A549 (cell line): ENCODE data around the gene DTNA. TPM values are rescaled to one million over a fixed set of nuclear protein-coding genes. Genes with fewer than 3 reads are reported as not detected.

Experiments used
- ATAC-seq, 2 experiments: fragments of 200-7000 bp in 1 of 2; fragments of >200 bp in 1 of 2; cut with Nextera tagmentation in 1 of 2; cut with Tn5 transposase in 1 of 2; 3 replicates each; pipeline versions ENCODE4 v1.8.0 to v1.9.1; 2018 to 2020; ENCODE audit warnings: mild to moderate bottlenecking in 1 of 2, moderate library complexity in 1 of 2
- CTCF ChIA-PET: fragments of 300-600 bp; sonication (Branson Sonifier 250); formaldehyde crosslinking; extraction: SDS; loops from one replicate; lab custom pipeline; 2021; ENCODE audit warnings: antibody characterized with exemption, inconsistent platforms; lab: Yijun Ruan, JAX
- POLR2A ChIA-PET: fragments of 350-600 bp; formaldehyde crosslinking; extraction: SDS; loops from one replicate; lab custom pipeline; 2021; ENCODE audit warnings: antibody characterized with exemption, inconsistent platforms; lab: Yijun Ruan, JAX
- DNase-seq, 2 experiments: peaks; one replicate each; pipeline versions ENCODE4 v3.0.0 to v3.0.0-alpha.2; 2011 to 2016; ENCODE audit warnings: low read depth in 1 of 2, low spot score in 1 of 2
- FAIRE-seq: peaks from 2 replicates; lab custom pipeline; 2011; peaks lifted over from hg19 to GRCh38; lab: Jason Lieb, UNC
- H3K27ac ChIP-seq, 2 experiments: fragments of >200 bp; sonication (Bioruptor Twin); formaldehyde crosslinking; 3 replicates each; pipeline ENCODE4 v1.5.1; 2016 to 2017
- H3K4me1 ChIP-seq: fragments of >200 bp; sonication (Bioruptor Twin); formaldehyde crosslinking; 3 replicates; pipeline ENCODE4 v1.6.1; 2016
- H3K4me2 ChIP-seq: fragments of >200 bp; sonication (Bioruptor Twin); formaldehyde crosslinking; 3 replicates; pipeline ENCODE4 v1.6.1; 2016
- H3K4me3 ChIP-seq: fragments of >200 bp; sonication (Bioruptor Twin); formaldehyde crosslinking; 3 replicates; pipeline ENCODE4 v1.5.1; 2016
- H3K9me3 ChIP-seq: fragments of >200 bp; sonication (Bioruptor Twin); formaldehyde crosslinking; 3 replicates; pipeline ENCODE4 v1.6.1; 2016
- ATOH8 ChIP-seq: fragments of 250-450 bp; sonication (Bioruptor Pico); IDR thresholded peaks from 2 replicates; pipeline ENCODE4 v1.5.0; 2020; ENCODE audit warnings: low read depth, mild to moderate bottlenecking, moderate library complexity
- BCL3 ChIP-seq: fragments of >200 bp; sonication (Bioruptor Twin); formaldehyde crosslinking; IDR thresholded peaks from 3 replicates; pipeline ENCODE4 v1.6.1; 2016
- BHLHE40 ChIP-seq: IDR thresholded peaks from 2 replicates; pipeline ENCODE4 v1.6.1; 2012; ENCODE audit warnings: low read depth, low read length, inconsistent platforms
- CBX8 ChIP-seq: fragments of 200-600 bp; sonication (generic); IDR thresholded peaks from 2 replicates; pipeline ENCODE4 v1.6.1; 2016
- CHD4 ChIP-seq: fragments of 200-600 bp; sonication (generic); IDR thresholded peaks from 2 replicates; pipeline ENCODE4 v1.6.1; 2016; ENCODE audit warnings: antibody characterized with exemption, mild to moderate bottlenecking, borderline replicate concordance
- CTCF ChIP-seq: fragments of >200 bp; sonication (Bioruptor Twin); formaldehyde crosslinking; IDR thresholded peaks from 3 replicates; pipeline ENCODE4 v1.5.1; 2016
- ELK1 ChIP-seq: fragments of 150-350 bp; IDR thresholded peaks from 2 replicates; pipeline ENCODE4 v1.6.1; 2014; ENCODE audit warnings: low read depth, mild to moderate bottlenecking, low read length
- EP300 ChIP-seq, 2 experiments: fragments of >200 bp; sonication (Bioruptor Twin); formaldehyde crosslinking; IDR thresholded peaks; 2 replicates in 1 of 2; 3 replicates in 1 of 2; pipeline ENCODE4 v1.6.1; 2016 to 2017
- HES2 ChIP-seq: fragments of >200 bp; sonication (Bioruptor Twin); formaldehyde crosslinking; IDR thresholded peaks from 2 replicates; pipeline ENCODE4 v1.6.1; 2016
- HOXA7 ChIP-seq: fragments of 250-450 bp; sonication (Bioruptor Pico); IDR thresholded peaks from 2 replicates; pipeline ENCODE4 v1.5.0; 2020; ENCODE audit warnings: mild to moderate bottlenecking, moderate library complexity
- HOXB5 ChIP-seq: fragments of 250-450 bp; sonication (Bioruptor Pico); IDR thresholded peaks from 2 replicates; pipeline ENCODE4 v1.5.0; 2020; ENCODE audit warnings: mild to moderate bottlenecking, moderate library complexity
- JUN ChIP-seq, 2 experiments: fragments of >200 bp; sonication (Bioruptor Twin); formaldehyde crosslinking; IDR thresholded peaks; 2 replicates in 1 of 2; 3 replicates in 1 of 2; pipeline ENCODE4 v1.6.1; 2016 to 2017
- KDM1A ChIP-seq: fragments of 200-600 bp; sonication (generic); IDR thresholded peaks from 2 replicates; pipeline ENCODE4 v1.6.1; 2016; ENCODE audit warnings: low read depth, mild to moderate bottlenecking
- MAFK ChIP-seq: fragments of 450-650 bp; IDR thresholded peaks from 2 replicates; pipeline ENCODE4 v1.6.1; 2014; ENCODE audit not compliant: partially characterized antibody
- MAZ ChIP-seq: fragments of 150-350 bp; IDR thresholded peaks from 2 replicates; pipeline ENCODE4 v1.6.1; 2014; ENCODE audit warnings: antibody characterized with exemption, low read depth, low read length, borderline replicate concordance
- NR3C1 ChIP-seq: fragments of >200 bp; sonication (Bioruptor Twin); formaldehyde crosslinking; IDR thresholded peaks from 3 replicates; pipeline ENCODE4 v1.6.1; 2017
- PBX3 ChIP-seq: IDR thresholded peaks from 2 replicates; pipeline ENCODE4 v1.6.1; 2012
- POLR2AphosphoS2 ChIP-seq: conservative IDR thresholded peaks from 2 replicates; pipeline ENCODE4 v1.6.1; 2012; ENCODE audit warnings: low read length, improper control_type of control experiment, inconsistent platforms
- RARB ChIP-seq: fragments of 250-450 bp; sonication (Bioruptor Pico); IDR thresholded peaks from 2 replicates; pipeline ENCODE4 v1.8.0; 2021; ENCODE audit warnings: mild to moderate bottlenecking, moderate library complexity
- RCOR1 ChIP-seq: fragments of 150-350 bp; IDR thresholded peaks from 2 replicates; pipeline ENCODE4 v1.6.1; 2014; ENCODE audit warnings: antibody characterized with exemption, low read length, low read depth
- RFX5 ChIP-seq: fragments of 450-650 bp; IDR thresholded peaks from 2 replicates; pipeline ENCODE4 v1.7.1; 2014; ENCODE audit warnings: antibody characterized with exemption, mild to moderate bottlenecking, moderate library complexity
- SMC3 ChIP-seq: fragments of >200 bp; sonication (Bioruptor Twin); formaldehyde crosslinking; IDR thresholded peaks from 3 replicates; pipeline ENCODE4 v1.6.1; 2018; ENCODE audit warnings: inconsistent platforms
- TP53 ChIP-seq: fragments of 250-450 bp; sonication (Bioruptor Pico); IDR thresholded peaks from 2 replicates; pipeline ENCODE4 v1.5.0; 2021; ENCODE audit warnings: mild to moderate bottlenecking, moderate library complexity
- ZFP36 ChIP-seq: fragments of 450-650 bp; IDR thresholded peaks from 2 replicates; pipeline ENCODE4 v1.6.1; 2014; ENCODE audit warnings: borderline replicate concordance; ENCODE audit not compliant: partially characterized antibody
- ZNF302 ChIP-seq: fragments of 250-450 bp; sonication (Bioruptor Pico); IDR thresholded peaks from 2 replicates; pipeline ENCODE4 v1.9.0; 2021; ENCODE audit warnings: inconsistent platforms, mild to moderate bottlenecking, moderate library complexity
- WGBS: methylation state at CpG from one replicate; pipeline ENCODE4 v1.1.6; 2017; ENCODE audit errors: missing lambda C conversion rate; 5-methylcytosine and 5-hydroxymethylcytosine counted together
- polyA plus RNA-seq, 4 experiments: library from polyadenylated mRNA; depleted of rRNA in 3 of 4; stranded (reverse); fragments of >200 nt; fragmentation: RNase III in 1 of 4; extraction: RNeasy Plus Mini Kit Qiagen cat#74134 plus additional on column Dnase treatment in 1 of 4; gene quantifications; 2 replicates in 3 of 4; 3 replicates in 1 of 4; pipeline ENCODE4 v1.2.3, GENCODE V29; 2011 to 2017

Gene DTNA
- polyA plus RNA-seq, 2 of the 4 experiments (the other 2 are of a cell fraction): 0.12 TPM; not detected in 1

GRCh38 chr18:34805103-34805877 is 95.2 kb downstream of the DTNA start (continued):
- TF ChIP-seq CHD4 (no peak), RFX5 (no peak)

- no peak overlapping the region for H3K27ac ChIP-seq
- TF ChIP-seq JUN (IDR thresholded peaks at IDR 0.05) (no peak), CBX8 (no peak), CHD4 (no peak), SMC3 (no peak), TP53 (no peak), HES2 (no peak), HOXB5 (CRISPR knock-in tag) (no peak), ZFP36 (no peak), RCOR1 (no peak), NR3C1 (no peak), ATOH8 (no peak), ZNF302 (CRISPR knock-in tag) (no peak), MAZ (no peak), PBX3 (no peak), CTCF (no peak), HOXA7 (no peak), KDM1A (no peak), EP300 (IDR thresholded peaks at IDR 0.05) (no peak), ELK1 (no peak)
- no peak overlapping the region for H3K4me3 ChIP-seq
- H3K4me1 ChIP-seq: no peaks in the 10 kb centered on the region
- no peaks in the 10 kb centered on the region for H3K9me3 ChIP-seq
- FAIRE-seq (no peak), ATAC-seq (no peak), DNase-seq (no peak)
- POLR2A ChIA-PET: no interaction called here
- H3K4me2 ChIP-seq: no peak overlapping the region
- CTCF ChIA-PET: no interaction called here
Measured at GRCh38 chr18:34805878-34806351, 95.8 kb downstream of the DTNA start.

GRCh38 chr18:34806527-34806926 is 96.4 kb downstream of the DTNA start:
- ChIA-PET CTCF (no interaction called here), POLR2A (no interaction called here)
- H3K4me3 ChIP-seq: no peak overlapping the region
- 15% methylated on average over 3 of the region's 3 CpGs for WGBS
- H3K9me3 ChIP-seq: no peaks in the 10 kb centered on the region
- no peak for TF ChIP-seq RARB
- no peak for TF ChIP-seq ZFP36
- no peak for TF ChIP-seq MAFK
- no peak for TF ChIP-seq BHLHE40
- no peak for TF ChIP-seq POLR2AphosphoS2
- TF ChIP-seq BCL3: no peak
- no peak overlapping the region for H3K27ac ChIP-seq
- FAIRE-seq (no peak), DNase-seq (no peak), ATAC-seq (no peak)
- H3K4me1 ChIP-seq: no peaks in the 10 kb centered on the region
- H3K4me2 ChIP-seq: no peak overlapping the region
